ENCODE results near the gene SKAP2. TPM values are rescaled to one million over a fixed set of nuclear protein-coding genes. Genes with fewer than 3 reads are reported as not detected.

SKAP2 gene
- total and polyA plus RNA-seq, 2 of the 13 experiments (the other 11 are each of a cell fraction or from before 2014, with no cell fraction given), result 3.6 to 12.9 TPM

DNA sequence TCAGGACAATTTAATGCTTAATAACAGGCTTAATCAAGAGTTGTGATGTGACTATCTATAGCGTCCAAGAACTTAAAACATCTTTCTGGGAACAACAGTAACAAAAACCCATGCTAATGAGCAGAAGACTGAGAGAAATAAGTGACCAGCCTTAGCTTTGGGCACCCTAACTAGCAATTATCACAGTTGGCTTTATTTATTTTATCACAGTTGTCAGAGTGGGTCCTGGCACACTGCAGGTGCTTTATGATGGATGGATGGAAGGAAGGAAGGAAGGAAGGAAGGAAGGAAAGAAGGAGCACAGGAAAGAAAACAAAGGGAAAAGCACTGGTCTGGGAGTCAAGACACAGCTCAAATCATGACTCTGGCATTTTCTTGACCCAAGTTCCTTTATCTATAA is 181.1 kb downstream of the SKAP2 start:
- intact Hi-C loops (cut with micrococcal nuclease; ENCODE audit: unreplicated experiment), result loop anchor here (5.0 kb wide), 1 partner anchor 479 kb away; no protein-coding TSS in a partner anchor
- POLR2A ChIA-PET, result no interaction called here
- no peak for TF ChIP-seq SIX1 (CRISPR knock-in tag; IDR thresholded peaks at IDR 0.05; ENCODE audit: borderline replicate concordance)
- TF ChIP-seq, protein P1, sequence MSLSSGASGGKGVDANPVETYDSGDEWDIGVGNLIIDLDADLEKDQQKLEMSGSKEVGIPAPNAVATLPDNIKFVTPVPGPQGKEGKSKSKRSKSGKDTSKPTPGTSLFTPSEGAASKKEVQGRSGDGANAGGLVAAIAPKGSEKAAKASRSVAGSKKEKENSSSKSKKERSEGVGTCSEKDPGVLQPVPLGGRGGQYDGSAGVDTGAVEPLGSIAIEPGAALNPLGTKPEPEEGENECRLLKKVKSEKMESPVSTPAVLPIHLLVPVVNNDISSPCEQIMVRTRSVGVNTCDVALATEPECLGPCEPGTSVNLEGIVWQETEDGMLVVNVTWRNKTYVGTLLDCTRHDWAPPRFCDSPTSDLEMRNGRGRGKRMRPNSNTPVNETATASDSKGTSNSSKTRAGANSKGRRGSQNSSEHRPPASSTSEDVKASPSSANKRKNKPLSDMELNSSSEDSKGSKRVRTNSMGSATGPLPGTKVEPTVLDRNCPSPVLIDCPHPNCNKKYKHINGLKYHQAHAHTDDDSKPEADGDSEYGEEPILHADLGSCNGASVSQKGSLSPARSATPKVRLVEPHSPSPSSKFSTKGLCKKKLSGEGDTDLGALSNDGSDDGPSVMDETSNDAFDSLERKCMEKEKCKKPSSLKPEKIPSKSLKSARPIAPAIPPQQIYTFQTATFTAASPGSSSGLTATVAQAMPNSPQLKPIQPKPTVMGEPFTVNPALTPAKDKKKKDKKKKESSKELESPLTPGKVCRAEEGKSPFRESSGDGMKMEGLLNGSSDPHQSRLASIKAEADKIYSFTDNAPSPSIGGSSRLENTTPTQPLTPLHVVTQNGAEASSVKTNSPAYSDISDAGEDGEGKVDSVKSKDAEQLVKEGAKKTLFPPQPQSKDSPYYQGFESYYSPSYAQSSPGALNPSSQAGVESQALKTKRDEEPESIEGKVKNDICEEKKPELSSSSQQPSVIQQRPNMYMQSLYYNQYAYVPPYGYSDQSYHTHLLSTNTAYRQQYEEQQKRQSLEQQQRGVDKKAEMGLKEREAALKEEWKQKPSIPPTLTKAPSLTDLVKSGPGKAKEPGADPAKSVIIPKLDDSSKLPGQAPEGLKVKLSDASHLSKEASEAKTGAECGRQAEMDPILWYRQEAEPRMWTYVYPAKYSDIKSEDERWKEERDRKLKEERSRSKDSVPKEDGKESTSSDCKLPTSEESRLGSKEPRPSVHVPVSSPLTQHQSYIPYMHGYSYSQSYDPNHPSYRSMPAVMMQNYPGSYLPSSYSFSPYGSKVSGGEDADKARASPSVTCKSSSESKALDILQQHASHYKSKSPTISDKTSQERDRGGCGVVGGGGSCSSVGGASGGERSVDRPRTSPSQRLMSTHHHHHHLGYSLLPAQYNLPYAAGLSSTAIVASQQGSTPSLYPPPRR (CRISPR knock-in tag; IDR thresholded peaks at IDR 0.05; ENCODE audit: borderline replicate concordance), result no peak
- TF ChIP-seq ZNF549 (CRISPR knock-in tag; IDR thresholded peaks at IDR 0.05), result no peak
- TF ChIP-seq, protein P2, sequence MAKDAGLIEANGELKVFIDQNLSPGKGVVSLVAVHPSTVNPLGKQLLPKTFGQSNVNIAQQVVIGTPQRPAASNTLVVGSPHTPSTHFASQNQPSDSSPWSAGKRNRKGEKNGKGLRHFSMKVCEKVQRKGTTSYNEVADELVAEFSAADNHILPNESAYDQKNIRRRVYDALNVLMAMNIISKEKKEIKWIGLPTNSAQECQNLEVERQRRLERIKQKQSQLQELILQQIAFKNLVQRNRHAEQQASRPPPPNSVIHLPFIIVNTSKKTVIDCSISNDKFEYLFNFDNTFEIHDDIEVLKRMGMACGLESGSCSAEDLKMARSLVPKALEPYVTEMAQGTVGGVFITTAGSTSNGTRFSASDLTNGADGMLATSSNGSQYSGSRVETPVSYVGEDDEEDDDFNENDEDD (CRISPR knock-in tag; IDR thresholded peaks at IDR 0.05; ENCODE audit: borderline replicate concordance), result no peak
- TF ChIP-seq RFX1 (IDR thresholded peaks at IDR 0.05), result no peak
- TF ChIP-seq, protein P3, sequence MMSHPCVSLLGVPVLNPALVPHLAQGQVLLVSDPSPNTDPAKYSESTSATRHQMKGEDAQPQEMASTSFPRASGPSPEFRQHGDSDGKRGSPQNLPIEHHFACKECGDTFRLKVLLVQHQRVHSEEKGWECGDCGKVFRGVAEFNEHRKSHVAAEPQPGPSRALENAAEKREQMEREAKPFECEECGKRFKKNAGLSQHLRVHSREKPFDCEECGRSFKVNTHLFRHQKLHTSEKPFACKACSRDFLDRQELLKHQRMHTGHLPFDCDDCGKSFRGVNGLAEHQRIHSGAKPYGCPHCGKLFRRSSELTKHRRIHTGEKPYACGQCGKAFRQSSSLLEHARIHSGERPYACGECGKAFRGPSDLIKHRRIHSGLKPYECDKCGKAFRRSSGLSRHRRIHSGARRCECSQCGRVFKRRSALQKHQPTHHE (CRISPR knock-in tag; IDR thresholded peaks at IDR 0.05; ENCODE audit: borderline replicate concordance), result no peak
- TF ChIP-seq ZNF660 (CRISPR knock-in tag; IDR thresholded peaks at IDR 0.05; ENCODE audit: borderline replicate concordance, low read depth), result no peak
- TF ChIP-seq RAD21 (CRISPR knock-in tag; IDR thresholded peaks at IDR 0.05), result no peak
- no peak for TF ChIP-seq ZFP36L1 (CRISPR knock-in tag; IDR thresholded peaks at IDR 0.05)
- no peak for TF ChIP-seq ZNF781 (CRISPR knock-in tag; IDR thresholded peaks at IDR 0.05; ENCODE audit: borderline replicate concordance, not compliant biosample characterization)
- no peak for TF ChIP-seq AGO1 (IDR thresholded peaks at IDR 0.05; ENCODE audit: low read depth, low read length, poor library complexity, severe bottlenecking)
- TF ChIP-seq ZNF768 (CRISPR knock-in tag; IDR thresholded peaks at IDR 0.05), result no peak
- TF ChIP-seq, protein P4, sequence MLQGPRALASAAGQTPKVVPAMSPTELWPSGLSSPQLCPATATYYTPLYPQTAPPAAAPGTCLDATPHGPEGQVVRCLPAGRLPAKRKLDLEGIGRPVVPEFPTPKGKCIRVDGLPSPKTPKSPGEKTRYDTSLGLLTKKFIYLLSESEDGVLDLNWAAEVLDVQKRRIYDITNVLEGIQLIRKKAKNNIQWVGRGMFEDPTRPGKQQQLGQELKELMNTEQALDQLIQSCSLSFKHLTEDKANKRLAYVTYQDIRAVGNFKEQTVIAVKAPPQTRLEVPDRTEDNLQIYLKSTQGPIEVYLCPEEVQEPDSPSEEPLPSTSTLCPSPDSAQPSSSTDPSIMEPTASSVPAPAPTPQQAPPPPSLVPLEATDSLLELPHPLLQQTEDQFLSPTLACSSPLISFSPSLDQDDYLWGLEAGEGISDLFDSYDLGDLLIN (CRISPR knock-in tag; IDR thresholded peaks at IDR 0.05; ENCODE audit: borderline replicate concordance), result no peak
- TF ChIP-seq GZF1 (CRISPR knock-in tag; IDR thresholded peaks at IDR 0.05), result no peak
- TF ChIP-seq SP140L (CRISPR knock-in tag; IDR thresholded peaks at IDR 0.05; ENCODE audit: borderline replicate concordance), result no peak
- TF ChIP-seq ZNF567 (CRISPR knock-in tag; IDR thresholded peaks at IDR 0.05; ENCODE audit: borderline replicate concordance), result no peak

More for the DNA sequence above, 181.1 kb downstream of the SKAP2 start:
- in situ Hi-C loops (cut with HindIII; ENCODE audit: extremely low pct_ligation_motif_present, low pct_unique_long_range_greater_than_20kb), result no loop called here
- Histone ChIP-seq H3K4me1 (ENCODE audit: insufficient read depth, low read length) (peaks cover 34% of the 10 kb centered on the region), H3K36me3 (replicated peaks in 1 of 2; ENCODE audit: control insufficient read depth in 1 of 2, insufficient read depth in 2 of 2, low read length in 2 of 2) (no peaks in the 10 kb centered on the region), H3K27ac (ENCODE audit: extremely low read length, insufficient read depth, low read length) (no peak overlapping the region), H3K9ac (ENCODE audit: insufficient read depth, low read depth, low read length) (no peak overlapping the region), H3K9me3 (ENCODE audit: low read length) (no peaks in the 10 kb centered on the region), H3K4me3 (replicated peaks in 1 of 3; ENCODE audit: insufficient read depth in 1 of 3, low read depth in 2 of 3, low read length in 3 of 3) (no peak overlapping the region), H2AFZ (ENCODE audit: low read length) (no peak overlapping the region), H3K4me2 (ENCODE audit: low read depth, low read length) (no peak overlapping the region), H4K20me1 (ENCODE audit: insufficient read depth, low read length) (no peaks in the 10 kb centered on the region), H3K79me2 (ENCODE audit: insufficient read depth, low read length) (no peaks in the 10 kb centered on the region), H3K27me3 (ENCODE audit: control insufficient read depth in 1 of 2, insufficient read depth in 2 of 2, low read length in 2 of 2) (no peaks in the 10 kb centered on the region)
- ATAC-seq (no peak), DNase-seq (ENCODE audit: low spot score) (no peak), FAIRE-seq (no peak)
- WGBS (ENCODE audit: low lambda C conversion rate), result 85% methylated on average over 1 of the region's 1 CpG
- CTCF ChIA-PET (ENCODE audit: low intra/inter-chr PET ratio, low total read pairs), result no interaction called here
- BruUV-seq (replicated peaks), result no TSS peak
